Lung (tissue), 12 donors: ENCODE results near the gene TNFRSF8. TPM values are rescaled to one million over a fixed set of nuclear protein-coding genes. Genes with fewer than 3 reads are reported as not detected.

Experiments
- ATAC-seq: fragments of 200-7000 bp; cut with Tn5 transposase; one replicate; pipeline ENCODE4 v1.9.1; 2020; ENCODE audit warnings: moderate number of reproducible peaks; ENCODE audit not compliant: insufficient read depth, low FRiP score
- DNase-seq, 3 donors: peaks; one replicate each; pipeline ENCODE4 v3.0.0-alpha.2; 2013 to 2017
- H3K27ac ChIP-seq, 2 donors: one replicate each; pipeline ENCODE4 v1.5.1; 2013; ENCODE audit warnings: mild to moderate bottlenecking in 2 of 2, moderate library complexity in 2 of 2, control low read depth in 1 of 2, inconsistent platforms in 1 of 2, low read depth in 1 of 2, low read length in 1 of 2
- H3K27me3 ChIP-seq, 3 donors: one replicate each; pipeline ENCODE4 v1.5.1; 2013; ENCODE audit warnings: low read length in 2 of 3; ENCODE audit not compliant: control insufficient read depth in 3 of 3, insufficient read depth in 3 of 3
- H3K36me3 ChIP-seq, 4 donors: one replicate each; pipeline ENCODE4 v1.5.1; 2013; ENCODE audit warnings: low read length in 4 of 4, mild to moderate bottlenecking in 1 of 4, moderate library complexity in 1 of 4; ENCODE audit not compliant: control insufficient read depth in 4 of 4, insufficient read depth in 4 of 4
- H3K4me1 ChIP-seq, 5 donors: one replicate each; pipeline ENCODE4 v1.5.1; 2013; ENCODE audit warnings: low read length in 5 of 5, mild to moderate bottlenecking in 2 of 5, moderate library complexity in 1 of 5; ENCODE audit not compliant: control insufficient read depth in 5 of 5, insufficient read depth in 5 of 5
- H3K4me3 ChIP-seq: one replicate; pipeline ENCODE4 v1.5.1; 2013; ENCODE audit warnings: mild to moderate bottlenecking, control low read depth, moderate library complexity
- H3K9ac ChIP-seq, 2 donors: one replicate each; pipeline ENCODE4 v1.5.1; 2013; ENCODE audit warnings: low read length in 2 of 2, control low read depth in 1 of 2; ENCODE audit not compliant: insufficient read depth in 1 of 2
- H3K9me3 ChIP-seq, 4 donors: one replicate each; pipeline ENCODE4 v1.5.1; 2013; ENCODE audit warnings: low read length in 3 of 4, mild to moderate bottlenecking in 1 of 4, moderate library complexity in 1 of 4; ENCODE audit not compliant: control insufficient read depth in 4 of 4, insufficient read depth in 3 of 4
- WGBS, 2 donors: extraction: QIAGEN DNeasy Blood & Tissue Kit; methylation state at CpG; one replicate each; pipeline ENCODE4 v1.1.7; 2013; 5-methylcytosine and 5-hydroxymethylcytosine counted together
- polyA plus RNA-seq, 2 donors: library from polyadenylated mRNA; stranded (reverse); fragments of 200-250 nt; gene quantifications; one replicate each; pipeline ENCODE4 v1.2.1, GENCODE V29; 2013
- total RNA-seq, 2 donors: library from RNA; depleted of rRNA in 1 of 2; stranded (reverse); fragments of >200 nt in 1 of 2; gene quantifications; one replicate each; pipeline ENCODE4 v1.2.1, GENCODE V29; 2014 to 2021
- TF ChIP-seq, protein P1 (sequence below): IDR thresholded peaks from 2 replicates; pipeline ENCODE4 v1.5.1; 2012; ENCODE audit warnings: mild to moderate bottlenecking; ENCODE audit errors: control extremely low read depth, extremely low read depth
- donor health status: control.
- donor health status: control.
- donor health status: Bipolar disorder and iron deficiency.
- donor health status: healthy.
- donor health status: DM: yes; HTN: yes; CAD: no.

TNFRSF8 gene
- total and polyA plus RNA-seq, 4 donors, result 1.6 to 5.3 (median 2.1) TPM

DNA sequence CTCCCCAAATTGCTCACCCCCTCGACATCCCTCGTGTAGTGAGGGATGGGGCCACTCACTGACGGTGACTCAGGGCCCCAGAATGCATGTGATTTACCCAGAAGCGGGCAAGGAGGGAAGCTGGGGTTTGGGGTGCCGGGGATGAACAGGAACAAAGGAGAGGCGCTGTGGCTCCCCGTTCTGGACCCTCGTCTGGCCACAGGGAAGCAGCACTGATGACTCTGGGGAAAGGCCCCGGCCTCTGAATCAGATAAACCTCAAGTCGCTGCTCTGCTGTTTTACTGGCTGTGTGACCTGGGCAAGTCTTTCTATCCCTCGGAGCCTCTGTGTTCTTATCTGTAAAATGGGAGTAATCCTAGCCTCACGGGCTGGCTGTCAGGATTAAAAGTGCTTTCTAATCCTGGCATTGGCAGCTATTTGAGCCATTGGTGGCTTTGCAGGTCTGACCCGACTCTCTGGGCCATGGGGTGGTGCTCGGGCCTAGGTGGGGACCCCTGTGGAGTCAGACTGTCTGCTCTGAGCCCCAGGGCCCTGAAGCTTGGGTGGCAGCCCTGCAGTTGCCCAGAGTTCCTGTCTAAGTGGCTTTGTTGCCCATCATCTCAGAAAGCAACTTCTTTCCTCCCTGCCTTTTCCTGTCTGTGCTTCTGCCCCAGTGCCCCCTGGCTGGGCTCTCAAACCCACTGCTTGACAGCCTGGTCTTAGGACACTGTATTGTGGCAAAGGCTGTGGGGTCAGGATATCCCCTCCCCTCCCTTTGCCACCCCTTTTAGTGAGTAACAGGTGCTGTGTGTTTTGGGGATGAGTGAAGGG lies 109.1 kb downstream of the TNFRSF8 start:
- H3K9ac ChIP-seq, result no peak overlapping the region
- H3K27ac ChIP-seq, result peak overlapping the region in 1 of 2 donors; percentile 80
- WGBS, 2 donors, result 52 to 68% methylated on average over 14 of the region's 14 CpGs
- no peak for DNase-seq
- ATAC-seq, result no peak
- H3K9me3 ChIP-seq, result no peaks in the 10 kb centered on the region
- H3K27me3 ChIP-seq, result peaks cover 0 to 14% (median 0%) of the 10 kb centered on the region in 3 donors
- TF ChIP-seq, protein P1, sequence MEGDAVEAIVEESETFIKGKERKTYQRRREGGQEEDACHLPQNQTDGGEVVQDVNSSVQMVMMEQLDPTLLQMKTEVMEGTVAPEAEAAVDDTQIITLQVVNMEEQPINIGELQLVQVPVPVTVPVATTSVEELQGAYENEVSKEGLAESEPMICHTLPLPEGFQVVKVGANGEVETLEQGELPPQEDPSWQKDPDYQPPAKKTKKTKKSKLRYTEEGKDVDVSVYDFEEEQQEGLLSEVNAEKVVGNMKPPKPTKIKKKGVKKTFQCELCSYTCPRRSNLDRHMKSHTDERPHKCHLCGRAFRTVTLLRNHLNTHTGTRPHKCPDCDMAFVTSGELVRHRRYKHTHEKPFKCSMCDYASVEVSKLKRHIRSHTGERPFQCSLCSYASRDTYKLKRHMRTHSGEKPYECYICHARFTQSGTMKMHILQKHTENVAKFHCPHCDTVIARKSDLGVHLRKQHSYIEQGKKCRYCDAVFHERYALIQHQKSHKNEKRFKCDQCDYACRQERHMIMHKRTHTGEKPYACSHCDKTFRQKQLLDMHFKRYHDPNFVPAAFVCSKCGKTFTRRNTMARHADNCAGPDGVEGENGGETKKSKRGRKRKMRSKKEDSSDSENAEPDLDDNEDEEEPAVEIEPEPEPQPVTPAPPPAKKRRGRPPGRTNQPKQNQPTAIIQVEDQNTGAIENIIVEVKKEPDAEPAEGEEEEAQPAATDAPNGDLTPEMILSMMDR, result no peak
- no peak overlapping the region for H3K4me3 ChIP-seq
- H3K36me3 ChIP-seq, result no peaks in the 10 kb centered on the region
- H3K4me1 ChIP-seq, result peaks cover 0 to 38% (median 27%) of the 10 kb centered on the region in 5 donors

DNA sequence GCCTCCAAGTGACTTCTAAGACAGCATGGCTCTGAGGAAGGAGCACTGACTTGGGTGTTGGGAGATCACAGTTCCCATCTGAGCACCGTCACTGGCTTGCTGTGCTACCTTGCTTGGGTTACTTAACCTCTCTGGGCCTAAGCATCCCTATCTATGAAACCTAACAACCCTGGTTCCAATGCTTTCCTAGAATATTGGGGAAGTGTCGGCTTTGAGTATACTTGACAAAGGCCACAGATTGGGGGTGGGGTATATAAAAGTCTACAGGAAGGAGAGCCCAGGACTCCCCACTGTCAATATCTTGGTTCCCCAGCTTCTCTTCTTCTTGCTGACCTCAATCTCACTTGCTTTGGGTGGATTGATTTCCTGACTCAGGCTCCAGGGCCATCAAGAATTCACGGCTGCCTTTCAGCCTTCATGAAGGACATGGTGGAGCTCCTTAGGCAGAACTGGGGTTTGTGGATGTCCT lies 110.0 kb downstream of the TNFRSF8 start:
- Histone ChIP-seq H3K4me3 (no peak overlapping the region), H3K9me3 (no peaks in the 10 kb centered on the region), H3K9ac (no peak overlapping the region), H3K27me3 (peaks cover 0 to 7% (median 0%) of the 10 kb centered on the region in 3 donors), H3K36me3 (no peaks in the 10 kb centered on the region), H3K4me1 (peaks cover 4 to 40% (median 28%) of the 10 kb centered on the region in 5 donors), H3K27ac (peak overlapping the region; percentile 37 to 80)
- no peak for DNase-seq
- TF ChIP-seq, protein P1, result no peak
- WGBS, 2 donors, result 57 to 59% methylated on average over 3 of the region's 3 CpGs
- ATAC-seq, result no peak

DNA sequence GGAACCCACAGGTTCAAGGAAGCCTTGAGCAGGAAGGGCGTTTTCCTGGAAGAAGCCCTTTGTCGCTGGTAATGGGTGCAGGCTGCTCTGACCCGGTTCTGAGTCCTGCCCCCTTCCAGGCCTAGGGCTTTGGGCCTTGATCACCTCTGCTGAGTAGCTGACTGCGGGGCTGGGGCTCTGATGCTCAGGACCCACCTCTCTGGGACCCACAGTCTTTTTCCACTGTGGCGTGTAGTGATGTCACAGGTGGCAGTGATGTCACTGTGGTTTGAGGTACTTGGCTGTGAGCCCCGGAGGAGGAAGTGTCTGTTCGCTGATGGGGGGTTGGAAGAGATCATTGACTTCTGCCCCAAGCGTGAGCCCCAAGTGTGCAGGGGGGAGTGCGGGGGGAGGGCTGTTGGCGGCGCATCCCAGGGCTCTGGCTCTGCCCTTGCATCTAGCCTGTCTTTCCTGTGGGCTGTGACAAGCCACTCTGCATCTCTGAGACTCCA lies 110.6 kb downstream of the TNFRSF8 start:
- peaks cover 4 to 43% (median 30%) of the 10 kb centered on the region in 5 donors for H3K4me1 ChIP-seq
- no peak for ATAC-seq

More for the DNA sequence above, 110.6 kb downstream of the TNFRSF8 start:
- DNase-seq, result peak in 1 of 3 donors; percentile 42
- Histone ChIP-seq H3K36me3 (no peaks in the 10 kb centered on the region), H3K27me3 (peaks cover 0 to 6% (median 0%) of the 10 kb centered on the region in 3 donors), H3K9ac (no peak overlapping the region), H3K9me3 (no peaks in the 10 kb centered on the region), H3K4me3 (no peak overlapping the region), H3K27ac (peak overlapping the region; percentile 37 to 80)
- WGBS, 2 donors, result 19 to 40% methylated on average over 11 of the region's 11 CpGs
- TF ChIP-seq, protein P1, result no peak
